Amniotic epithelial cell (primary cell): ENCODE measurements around the gene POU3F1.

ENCODE experiments used
- DNase-seq: peaks from one replicate; pipeline ENCODE4 v3.0.0-alpha.2; 2010; ENCODE audit warnings: low read depth

POU3F1 gene

DNA sequence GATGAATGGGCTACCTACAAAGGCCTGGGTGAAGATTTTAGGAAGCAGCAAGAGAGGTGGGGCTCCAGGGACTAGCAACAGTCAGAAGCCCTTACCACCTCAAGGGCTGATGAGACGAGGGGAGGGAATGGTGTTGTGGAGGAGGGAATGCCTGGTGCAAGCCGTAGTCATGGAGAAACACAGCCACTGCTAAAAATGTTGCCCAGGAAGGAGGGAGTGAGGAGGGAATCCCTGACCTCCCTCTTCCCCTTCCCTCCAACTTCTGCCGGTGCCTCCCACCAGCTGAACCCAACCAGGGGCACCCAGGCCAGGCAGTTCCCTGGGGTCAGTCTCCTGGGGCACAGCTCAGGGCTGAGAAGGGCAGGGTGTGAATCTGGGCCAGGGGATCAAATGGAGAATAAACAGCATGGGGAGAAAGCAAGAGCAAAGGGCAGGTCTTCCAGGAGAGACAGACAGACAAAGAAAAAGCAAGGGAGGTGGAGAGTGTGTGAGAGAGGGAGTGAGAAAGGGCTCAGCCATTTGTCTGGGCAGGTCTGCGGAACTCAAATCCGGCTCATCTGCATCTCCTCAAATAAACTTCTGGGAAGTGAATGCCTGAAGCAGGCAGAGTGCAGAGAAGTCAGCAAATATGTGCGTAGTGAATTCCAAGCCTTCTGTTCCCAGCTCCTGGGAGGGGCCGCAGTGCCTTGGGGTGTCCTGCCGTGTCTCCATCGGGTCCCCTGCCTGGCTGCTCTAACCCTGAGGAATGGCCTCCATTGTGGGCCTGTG, 27.1 kb upstream of the POU3F1 start:
- no peak for DNase-seq

DNA sequence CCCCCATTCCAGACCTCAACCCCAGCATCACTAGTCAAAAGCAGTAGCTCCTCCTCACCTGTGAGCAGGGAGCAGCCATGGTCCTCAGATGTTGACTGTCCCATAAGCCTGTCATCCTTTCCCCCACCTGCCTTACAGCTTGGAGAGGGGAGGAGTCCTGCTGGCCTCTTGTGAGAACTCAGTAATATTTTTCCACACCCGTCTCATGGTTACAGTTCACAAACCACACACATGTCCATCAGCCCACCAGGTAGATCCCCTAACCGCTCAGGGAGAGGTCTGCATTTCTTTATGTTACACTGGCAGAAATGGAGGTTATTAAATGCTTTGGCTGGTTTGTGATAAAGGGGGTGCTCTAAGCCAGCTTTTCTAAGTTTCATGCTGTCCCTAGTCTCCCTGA, 26.3 kb upstream of the POU3F1 start:
- no peak for DNase-seq

DNA sequence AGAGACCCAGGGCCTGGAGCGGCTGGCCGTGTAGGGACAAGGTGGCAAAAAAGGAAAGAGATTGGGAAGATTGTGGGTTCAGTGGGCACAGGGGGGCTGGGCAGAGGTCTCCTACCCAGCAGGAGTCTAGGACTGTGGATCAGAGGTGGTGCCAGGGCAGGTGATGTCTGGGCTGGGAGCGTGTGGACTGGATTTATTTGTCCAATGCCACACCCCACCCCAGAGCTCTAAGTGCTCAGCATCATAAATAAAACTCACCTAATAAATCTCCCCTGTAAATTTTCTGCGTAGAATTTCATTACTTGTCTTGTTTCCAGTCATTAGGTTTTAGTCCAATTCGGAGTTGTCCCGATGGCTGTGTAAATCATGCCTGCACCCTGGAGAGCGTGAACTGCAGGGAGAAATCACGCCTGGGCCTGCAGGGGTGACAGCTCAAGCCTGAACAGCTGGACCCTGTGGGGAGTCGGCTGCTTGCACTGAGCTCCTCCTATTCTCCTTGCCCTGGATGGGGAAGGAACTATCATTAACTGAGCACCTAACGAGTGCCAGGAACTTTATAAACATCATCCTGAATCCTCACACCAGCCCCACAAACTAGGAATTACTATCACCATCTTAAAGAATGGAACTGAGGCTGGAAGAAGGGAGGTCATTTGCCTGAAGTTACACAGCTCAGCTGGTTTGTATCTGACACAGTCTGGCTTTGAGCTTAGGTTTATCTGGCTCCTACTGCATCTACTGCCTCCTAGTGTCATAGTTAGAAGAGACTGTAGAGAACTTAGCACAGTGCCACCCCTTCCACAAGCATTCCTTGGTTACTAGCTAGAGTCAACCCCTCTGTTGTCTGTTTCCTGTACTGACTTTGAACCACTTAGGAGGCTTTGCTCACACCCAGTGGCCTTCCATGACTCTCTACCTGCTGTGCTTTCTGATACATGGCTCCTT, 25.0 kb upstream of the POU3F1 start:
- peak; percentile 43 for DNase-seq

DNA sequence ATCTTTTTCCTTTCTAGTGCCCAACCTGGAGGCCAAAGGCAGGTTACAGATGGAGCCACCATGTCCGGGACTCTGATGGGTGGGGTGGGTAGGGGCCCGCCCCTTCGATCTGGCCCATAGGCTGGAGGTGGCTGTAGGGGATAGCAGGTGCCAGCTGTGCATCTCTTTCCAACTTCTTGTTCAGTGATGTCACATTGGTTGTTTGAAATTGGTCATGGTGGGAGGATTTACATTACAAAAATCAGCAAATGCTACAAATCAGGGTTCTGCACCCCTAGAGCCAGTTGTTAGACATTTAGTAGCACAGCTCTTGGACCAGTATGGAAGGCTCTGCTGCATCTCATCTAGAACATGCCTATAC, 22.4 kb upstream of the POU3F1 start:
- no peak for DNase-seq

DNA sequence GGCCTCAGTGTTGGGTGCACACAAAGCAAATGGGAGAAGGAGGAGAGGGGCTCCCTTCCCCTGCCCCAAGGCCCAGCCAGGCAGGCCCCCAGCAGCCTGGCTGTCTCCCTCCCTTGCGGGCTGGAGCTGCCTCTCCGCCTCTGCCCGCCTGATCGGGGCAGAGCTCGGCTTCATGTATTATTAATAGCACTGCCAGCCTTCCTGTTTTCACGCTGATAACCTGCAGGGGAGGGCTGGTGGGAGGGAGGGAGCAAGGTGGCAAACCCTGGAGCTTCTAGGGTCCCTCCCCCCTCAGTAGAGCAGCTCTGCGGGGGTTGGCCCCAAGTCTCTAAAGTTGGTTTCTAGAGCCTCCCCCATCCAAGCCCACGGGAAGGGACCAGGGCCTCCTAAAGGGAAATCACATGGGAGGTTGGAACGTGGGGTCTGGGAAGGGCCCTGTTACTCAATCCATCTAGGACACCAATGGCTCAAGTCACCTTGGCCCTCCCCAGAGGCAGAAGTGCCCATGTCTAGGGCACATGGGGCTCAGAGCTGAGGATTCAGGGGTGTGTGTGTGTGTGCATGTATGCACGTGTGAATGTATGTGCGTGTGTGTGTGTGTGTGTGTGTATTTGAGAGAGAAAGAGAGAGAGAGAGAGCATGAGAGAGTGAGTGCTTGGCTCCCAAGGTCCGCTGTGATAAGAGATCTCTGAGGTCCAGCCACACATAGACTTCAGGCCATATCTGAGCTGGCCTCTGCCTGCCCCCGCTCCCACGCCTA, 21.8 kb upstream of the POU3F1 start:
- DNase-seq = no peak

DNA sequence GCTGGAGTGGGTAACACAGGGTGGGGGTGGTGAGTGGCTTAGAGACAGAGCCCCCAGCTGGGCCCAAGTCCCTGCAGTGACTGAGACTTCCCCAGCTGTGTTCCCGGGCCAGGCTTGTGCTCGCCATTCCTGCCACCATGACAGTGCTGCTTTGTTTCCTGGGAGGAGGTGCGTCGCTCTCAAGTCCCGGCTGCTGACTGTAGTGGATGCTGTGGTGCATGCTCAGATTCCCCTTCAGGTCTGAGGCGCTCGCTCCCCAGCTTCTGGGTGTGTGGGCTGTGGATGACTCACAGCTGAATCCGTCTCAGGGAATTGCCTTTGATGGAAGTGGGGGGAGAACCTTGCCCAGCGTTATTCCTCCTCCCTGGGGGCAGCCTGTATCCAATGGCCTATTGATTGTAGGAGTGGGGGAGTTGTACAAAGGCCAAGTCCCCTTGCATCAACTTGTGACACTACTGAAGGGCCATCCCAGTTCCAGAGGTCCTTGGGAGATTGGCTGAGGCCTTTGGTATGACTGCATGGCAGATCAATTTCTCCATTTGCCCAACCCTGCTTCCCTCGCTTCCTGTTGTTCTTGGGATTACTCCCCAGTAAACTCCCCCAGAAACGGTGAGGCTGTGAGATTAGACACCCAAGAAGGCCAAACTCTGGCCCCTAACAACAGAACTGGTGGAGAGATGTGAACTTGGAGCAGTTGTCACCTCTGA, 17.8 kb upstream of the POU3F1 start:
- peak; percentile 58 for DNase-seq

DNA sequence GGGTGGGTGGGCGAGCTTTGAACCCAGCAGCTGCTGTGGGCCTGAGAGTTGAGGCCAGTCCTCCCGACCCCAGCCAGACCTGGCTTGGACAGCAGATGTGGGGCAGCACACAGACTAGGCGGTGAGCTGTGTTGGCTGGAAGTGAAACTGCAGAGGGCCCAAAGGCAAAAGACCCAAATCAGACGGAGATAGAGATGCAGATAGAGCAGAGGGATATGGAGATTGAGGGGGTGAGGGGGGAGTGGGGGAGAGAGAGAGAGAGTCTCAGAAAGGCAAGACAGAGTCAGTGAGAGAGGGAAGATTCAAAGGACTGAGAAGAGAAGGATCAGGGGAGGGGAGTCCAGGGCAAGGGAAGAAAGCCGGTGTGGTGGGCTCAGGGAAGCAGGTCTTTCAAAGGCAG, 17.0 kb upstream of the POU3F1 start:
- no peak for DNase-seq

DNA sequence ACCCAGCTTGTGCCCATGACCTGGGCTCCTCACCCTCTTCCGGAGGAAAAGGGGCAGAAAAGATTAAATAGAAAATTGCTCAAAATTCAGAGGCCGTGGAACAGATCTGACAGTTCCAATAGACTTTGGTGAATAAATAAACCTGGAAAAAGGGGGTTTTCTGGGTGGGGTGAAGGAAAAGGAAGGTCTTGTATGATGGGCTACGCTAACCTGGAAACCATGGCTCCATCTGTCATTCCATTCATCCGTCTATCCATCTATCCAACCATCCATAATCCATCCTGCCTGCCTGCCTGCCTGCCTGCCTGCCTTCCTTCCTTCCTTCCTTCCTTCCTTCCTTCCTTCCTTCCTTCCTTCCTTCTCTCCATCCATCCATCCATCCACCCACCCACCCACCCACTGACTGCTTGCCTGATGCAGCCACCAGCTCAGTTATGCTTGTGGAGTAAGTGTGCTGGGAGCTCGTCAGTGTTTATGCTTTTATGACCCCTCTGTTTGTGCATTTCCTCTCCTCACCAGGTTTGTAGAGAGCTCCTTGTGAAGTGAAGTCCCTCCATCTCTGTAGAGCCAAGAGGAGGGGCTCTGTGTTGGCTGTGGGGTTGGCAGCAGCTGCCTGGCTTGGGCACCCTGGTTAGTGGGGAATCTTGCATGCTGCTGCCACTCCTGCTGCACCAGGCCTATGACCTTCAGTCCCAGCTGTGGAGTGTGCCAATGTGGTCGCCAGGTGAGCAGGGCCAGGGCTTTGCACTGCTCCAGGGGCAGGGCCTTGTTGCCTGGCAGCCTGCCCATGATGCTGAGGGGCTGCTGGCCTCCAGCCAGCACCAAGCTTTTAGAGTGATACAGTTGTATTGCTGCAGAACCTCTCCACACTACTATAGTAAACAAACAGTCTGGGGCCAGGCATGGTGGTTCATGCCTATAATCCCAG, 16.0 kb upstream of the POU3F1 start:
- DNase-seq = no peak

DNA sequence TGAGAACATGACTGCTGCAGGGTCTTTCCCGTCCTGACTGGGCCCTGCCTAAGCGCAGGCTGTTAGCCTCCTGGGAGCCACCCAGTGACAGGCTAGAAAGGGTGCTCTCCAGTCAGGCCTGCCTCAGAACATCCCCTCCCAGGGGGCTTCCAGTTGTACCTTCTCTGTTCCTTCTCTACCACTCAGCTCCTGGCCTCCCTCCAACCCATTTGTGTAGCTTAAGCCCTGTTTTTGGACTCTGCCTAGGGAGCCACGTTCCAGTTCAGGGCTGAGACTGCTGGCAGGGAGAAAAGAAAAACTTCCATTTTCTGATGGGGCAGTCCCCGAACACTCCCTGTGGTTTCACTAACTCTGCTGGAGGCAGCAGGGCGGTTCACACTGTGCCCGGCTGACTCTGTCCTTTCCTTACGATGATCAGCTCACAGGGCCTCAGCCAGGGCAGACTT, 15.3 kb upstream of the POU3F1 start:
- no peak for DNase-seq

DNA sequence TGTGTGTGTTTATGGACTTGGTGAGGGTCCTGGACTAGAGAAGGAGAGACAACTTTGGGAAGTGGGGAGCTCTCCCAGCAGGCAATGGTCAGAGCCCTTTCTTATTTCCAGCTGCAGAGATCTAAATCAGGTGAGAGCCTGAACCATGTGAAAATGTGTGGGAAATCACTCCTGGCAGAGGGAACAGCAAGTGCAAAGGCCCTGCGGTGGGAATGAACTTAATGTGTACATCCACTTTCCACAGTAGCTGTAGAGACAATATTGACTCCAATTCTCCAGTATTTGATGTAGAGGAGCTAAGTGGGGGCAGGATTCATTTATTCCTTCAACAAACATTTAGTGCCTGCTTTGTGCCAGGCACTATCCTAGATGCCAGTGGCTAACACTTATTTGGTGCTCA, 14.7 kb upstream of the POU3F1 start:
- no peak for DNase-seq

DNA sequence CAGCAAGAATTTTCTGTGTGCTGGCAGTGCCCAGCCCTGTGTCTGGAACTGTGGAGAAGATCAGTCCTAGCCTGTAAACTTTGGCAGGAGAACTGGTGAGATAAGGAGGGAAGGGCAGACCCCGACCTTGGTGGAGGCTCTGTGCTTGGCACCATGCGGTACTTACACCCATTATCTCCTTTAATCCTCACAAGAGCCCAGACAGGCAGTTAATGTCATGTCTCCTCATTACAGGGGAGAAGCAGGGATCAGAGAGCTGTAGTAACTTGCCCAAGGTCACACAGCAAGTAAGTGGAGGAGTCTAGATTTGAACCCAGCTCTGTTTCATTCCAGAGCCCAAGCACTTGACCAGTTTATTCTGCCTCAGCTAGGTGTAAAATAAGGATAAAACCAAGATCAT, 13.9 kb upstream of the POU3F1 start:
- no peak for DNase-seq

DNA sequence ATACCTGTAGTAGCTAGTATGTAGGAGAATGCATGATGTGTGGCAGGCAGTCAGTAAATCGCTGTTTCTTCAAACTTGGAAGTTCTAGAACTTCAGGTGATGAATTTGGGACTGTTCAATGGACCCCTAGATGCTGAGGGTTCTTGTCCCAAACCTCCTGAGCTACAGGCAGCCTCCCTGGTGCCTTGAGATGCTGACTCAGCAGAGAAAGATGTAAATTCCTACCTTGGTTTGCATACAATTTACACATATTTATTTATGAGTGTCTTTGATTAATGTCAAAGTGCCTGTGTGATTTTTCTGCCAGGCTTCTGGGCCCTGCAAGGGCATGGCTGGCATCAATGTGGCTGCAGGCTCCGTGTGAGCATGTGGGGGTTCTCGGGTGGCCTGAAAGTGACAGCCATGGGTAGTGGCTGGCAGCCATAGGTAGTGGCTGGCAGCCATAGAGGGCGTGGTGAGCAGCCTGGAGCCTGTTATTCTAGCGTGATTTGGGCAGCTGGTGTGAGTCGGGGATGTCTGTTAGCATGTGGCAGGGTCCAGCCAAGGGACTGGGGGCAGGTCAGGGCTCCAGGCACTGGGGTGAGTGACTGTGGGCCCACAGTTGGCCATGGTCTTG, 13.2 kb upstream of the POU3F1 start:
- no peak for DNase-seq

DNA sequence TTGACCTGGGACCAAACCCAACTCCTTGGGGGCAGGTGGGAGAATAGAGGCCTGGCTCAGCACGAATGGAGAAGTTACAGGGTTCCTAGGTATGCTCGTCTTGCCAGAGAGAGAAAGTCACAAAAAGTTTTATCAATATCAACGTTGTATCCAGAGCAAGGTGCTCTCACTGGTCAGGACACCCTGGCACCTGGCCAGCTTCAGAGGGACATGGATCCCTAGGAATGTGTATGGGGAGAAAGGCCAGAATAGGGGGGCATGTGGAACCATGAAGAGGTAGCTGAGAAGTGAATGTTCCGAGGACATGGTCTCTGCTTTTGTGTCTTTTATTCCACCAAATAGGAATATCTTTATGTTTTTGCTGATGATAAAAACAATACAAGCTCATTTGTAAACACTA, 9.4 kb upstream of the POU3F1 start:
- DNase-seq = no peak

DNA sequence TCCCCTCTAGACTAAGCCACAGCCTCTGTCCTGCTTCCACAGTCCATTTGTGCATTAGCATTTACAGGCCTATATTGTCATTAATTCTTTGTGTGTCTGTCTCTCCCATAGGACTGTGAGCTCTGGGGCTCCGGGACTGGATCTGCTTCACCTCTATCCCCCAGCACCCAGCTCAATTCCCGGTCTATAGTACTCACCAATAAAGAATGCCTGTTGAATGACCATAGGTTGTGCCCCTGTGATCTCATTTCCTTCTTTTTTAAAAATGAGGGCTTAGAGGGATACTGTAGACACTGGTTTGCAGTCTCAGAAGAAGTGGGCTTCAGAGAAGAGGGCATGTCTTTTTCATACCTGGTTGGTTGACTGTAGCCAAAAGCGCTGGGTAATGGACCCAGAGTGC, 8.8 kb upstream of the POU3F1 start:
- DNase-seq = no peak

DNA sequence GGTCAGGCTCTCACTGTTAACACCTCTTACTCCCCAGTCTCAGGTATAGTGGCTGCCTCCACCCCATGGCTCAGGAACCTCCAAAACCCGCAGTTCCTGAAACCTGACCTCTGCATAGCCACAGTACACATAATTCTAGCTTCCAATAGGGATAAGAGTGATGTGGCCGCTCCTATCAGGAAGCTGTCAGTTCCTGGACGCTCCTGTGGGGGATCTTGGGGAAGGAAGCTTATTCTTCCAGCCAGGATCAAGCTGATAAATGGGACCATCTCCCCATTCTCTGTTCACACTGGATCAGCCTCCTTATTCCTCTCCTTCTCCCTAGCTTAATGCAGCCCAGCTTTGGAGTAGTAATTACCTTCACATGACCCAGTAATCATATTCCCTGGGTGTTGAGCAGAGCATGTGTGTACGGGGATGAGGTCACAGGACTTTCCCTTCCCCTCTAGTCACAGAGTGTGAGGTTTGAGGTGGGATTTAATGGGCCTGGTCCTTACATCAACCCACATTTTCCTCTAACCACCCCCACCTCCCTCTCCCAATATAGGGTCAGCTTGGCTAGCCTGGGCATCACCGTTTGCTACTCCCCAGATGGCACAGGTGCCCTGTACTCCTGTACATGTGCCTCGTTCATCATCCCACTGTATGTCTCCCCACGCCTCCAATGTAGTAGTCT, 7.0 kb upstream of the POU3F1 start:
- DNase-seq = no peak

DNA sequence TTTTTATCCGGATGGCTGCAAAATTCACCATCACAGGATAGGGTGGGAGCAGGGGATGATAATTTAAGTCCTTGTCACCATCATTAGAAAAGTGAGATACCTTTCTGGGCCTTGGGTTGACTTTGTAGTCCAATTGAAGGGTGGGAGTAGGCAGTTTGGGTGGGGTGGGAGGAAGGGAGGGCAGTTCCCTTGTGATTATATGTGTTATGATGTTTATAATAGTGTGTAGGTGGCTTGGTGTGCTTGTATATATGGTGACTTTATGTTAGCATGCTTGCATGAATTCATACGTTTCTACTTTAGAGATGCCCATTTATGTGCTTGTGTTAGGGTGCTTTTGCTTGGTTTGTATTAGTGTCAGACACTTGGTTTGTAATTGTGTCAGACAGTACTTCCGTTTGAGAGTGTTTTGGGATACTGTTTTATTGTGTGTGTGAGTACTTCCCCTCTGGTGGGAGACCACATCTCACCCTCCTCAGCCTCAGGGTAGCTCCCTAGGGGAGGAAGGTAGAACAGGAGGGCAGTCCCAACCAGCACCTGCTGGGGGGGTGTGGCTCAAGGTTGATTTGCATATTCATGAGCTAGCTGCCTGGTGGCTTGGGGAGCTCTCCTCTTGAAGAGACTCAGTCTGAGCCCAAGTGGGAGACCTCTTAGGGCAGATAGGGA, 6.3 kb upstream of the POU3F1 start:
- DNase-seq = no peak

DNA sequence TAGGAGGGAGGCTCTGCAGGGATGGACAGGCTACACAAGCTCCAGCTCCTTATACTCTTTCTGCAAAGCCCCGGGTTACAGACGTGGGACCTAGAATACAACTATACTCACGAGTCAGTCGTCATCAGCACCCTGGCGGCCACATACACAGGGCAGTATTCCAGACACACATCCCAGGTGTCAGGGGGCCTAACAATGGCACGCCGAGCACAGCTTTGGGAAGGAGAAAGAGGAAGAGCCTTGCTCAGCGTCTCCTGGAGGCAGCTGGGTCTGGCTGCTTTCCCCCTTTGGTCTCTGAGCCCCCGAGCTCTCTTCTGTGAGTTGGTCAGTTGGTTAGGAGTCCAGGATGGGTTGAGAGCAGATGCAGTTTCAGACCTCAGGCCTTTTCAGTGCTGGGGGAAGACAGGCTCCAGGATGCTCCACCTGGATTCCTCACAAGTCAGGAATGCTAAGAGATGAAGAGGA, 4.5 kb upstream of the POU3F1 start:
- no peak for DNase-seq

DNA sequence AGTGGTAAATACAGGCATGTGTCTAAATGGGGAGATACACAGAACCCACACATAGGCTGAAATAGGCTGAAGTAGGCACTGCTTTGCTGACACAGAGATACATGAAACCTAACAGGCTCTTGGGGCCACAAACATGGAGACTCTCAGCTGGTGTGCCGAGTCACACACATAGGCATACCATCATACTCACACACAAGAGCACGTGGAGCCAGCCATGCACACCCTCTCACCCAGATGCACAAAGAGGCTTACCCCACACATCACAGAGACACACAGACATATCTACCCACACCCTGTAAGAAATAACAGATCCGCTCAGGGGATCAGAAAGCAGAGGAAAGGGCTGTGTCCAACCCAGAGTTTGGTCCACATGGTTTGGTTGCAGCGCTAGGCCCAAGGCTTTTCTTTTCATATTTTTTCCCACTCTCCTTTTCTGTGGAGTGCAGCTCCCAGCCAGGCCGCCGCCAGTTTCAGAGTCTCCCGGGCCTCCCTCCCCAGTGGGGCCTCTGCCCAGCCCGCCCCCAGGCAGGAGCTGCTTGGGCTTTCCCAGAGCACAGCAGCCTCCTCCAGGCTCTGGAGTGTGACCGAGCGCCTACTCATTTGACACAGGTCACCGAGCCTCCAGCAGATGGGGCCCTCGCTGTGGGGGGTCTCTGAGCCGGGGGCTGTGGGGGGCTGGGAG, 3.9 kb upstream of the POU3F1 start:
- no peak for DNase-seq
